GM23338 (cell line): ENCODE measurements around the gene CLNK. TPM values are rescaled to one million over a fixed set of nuclear protein-coding genes. Genes with fewer than 3 reads are reported as not detected.

Source experiments
- ATAC-seq: fragments of 200-7000 bp; cut with Tn5 transposase; 3 replicates; pipeline ENCODE4 v1.9.1; 2020
- DNase-seq: peaks from one replicate; pipeline ENCODE4 v3.0.0-alpha.2; 2015; ENCODE audit warnings: low spot score
- H2AFZ ChIP-seq: fragments of 200-600 bp; sonication (generic); 2 replicates; pipeline ENCODE4 v1.8.0; 2016; ENCODE audit warnings: antibody characterized with exemption, mild to moderate bottlenecking, moderate library complexity
- H3F3A ChIP-seq: fragments of 200-600 bp; sonication (generic); replicated peaks from 2 replicates; pipeline ENCODE4 v1.8.0; 2017; ENCODE audit warnings: antibody characterized with exemption, mixed run types, low read depth
- H3K27ac ChIP-seq: fragments of 200-600 bp; sonication (generic); 2 replicates; pipeline ENCODE4 v1.6.1; 2016; ENCODE audit warnings: low read depth
- H3K27me3 ChIP-seq: fragments of 200-600 bp; sonication (generic); 2 replicates; pipeline ENCODE4 v1.8.0; 2016; ENCODE audit warnings: mild to moderate bottlenecking, mixed run types, moderate library complexity; ENCODE audit not compliant: insufficient read depth
- H3K36me3 ChIP-seq: fragments of 200-600 bp; sonication (generic); 2 replicates; pipeline ENCODE4 v1.8.0; 2016; ENCODE audit warnings: mild to moderate bottlenecking; ENCODE audit not compliant: insufficient read depth
- H3K4me1 ChIP-seq: fragments of 200-600 bp; sonication (generic); 2 replicates; pipeline ENCODE4 v1.8.0; 2016; ENCODE audit warnings: mild to moderate bottlenecking, moderate library complexity; ENCODE audit not compliant: insufficient read depth
- H3K4me2 ChIP-seq: fragments of 200-600 bp; sonication (generic); 2 replicates; pipeline ENCODE4 v1.7.1; 2017; ENCODE audit warnings: mixed run types
- H3K4me3 ChIP-seq: fragments of 200-600 bp; sonication (generic); 2 replicates; pipeline ENCODE4 v1.6.1; 2016; ENCODE audit warnings: mixed run types
- H3K79me2 ChIP-seq: fragments of 200-600 bp; sonication (generic); replicated peaks from 2 replicates; pipeline ENCODE4 v1.8.0; 2017; ENCODE audit warnings: mild to moderate bottlenecking; ENCODE audit not compliant: insufficient read depth
- H3K9me2 ChIP-seq: fragments of 200-600 bp; sonication (generic); 2 replicates; pipeline ENCODE4 v1.8.0; 2017; ENCODE audit not compliant: insufficient read depth
- H4K20me1 ChIP-seq: fragments of 200-600 bp; sonication (generic); replicated peaks from 2 replicates; pipeline ENCODE4 v1.8.0; 2017; ENCODE audit warnings: mild to moderate bottlenecking; ENCODE audit not compliant: insufficient read depth
- H3K27ac Mint-ChIP-seq: 2 replicates; pipeline ENCODE4 v1.8.0; 2020; ENCODE audit warnings: inconsistent platforms, mild to moderate bottlenecking, moderate library complexity, mixed read lengths
- H3K27me3 Mint-ChIP-seq: 3 replicates; pipeline ENCODE4 v1.8.0; 2022; ENCODE audit warnings: low read depth, mild to moderate bottlenecking, moderate library complexity, mixed read lengths, inconsistent platforms; ENCODE audit not compliant: insufficient read depth, poor library complexity
- H3K36me3 Mint-ChIP-seq: 3 replicates; pipeline ENCODE4 v1.8.0; 2021; ENCODE audit warnings: low read depth, mild to moderate bottlenecking, inconsistent platforms, moderate library complexity, mixed read lengths
- H3K4me1 Mint-ChIP-seq: 3 replicates; pipeline ENCODE4 v1.8.0; 2020; ENCODE audit warnings: mild to moderate bottlenecking, inconsistent platforms, mixed read lengths
- H3K4me3 Mint-ChIP-seq: 3 replicates; pipeline ENCODE4 v1.8.0; 2021; ENCODE audit warnings: moderate library complexity, mild to moderate bottlenecking, inconsistent platforms, mixed read lengths
- H3K9me3 Mint-ChIP-seq: 3 replicates; pipeline ENCODE4 v1.8.0; 2020; ENCODE audit warnings: moderate library complexity, mild to moderate bottlenecking, inconsistent platforms, mixed read lengths
- CREB1 ChIP-seq: fragments of 250-450 bp; sonication (Bioruptor Pico); IDR thresholded peaks from 2 replicates; pipeline ENCODE4 v1.5.0; 2020; ENCODE audit warnings: low read depth, mild to moderate bottlenecking, moderate library complexity
- CTCF ChIP-seq, 2 experiments: fragments of 200-600 bp in 1 of 2; sonication (generic) in 1 of 2; conservative IDR thresholded peaks; 2 replicates each; pipeline versions ENCODE4 v1.5.1 to v1.6.1; 2016 to 2017; ENCODE audit warnings: antibody characterized with exemption in 2 of 2, low read depth in 2 of 2, mild to moderate bottlenecking in 2 of 2, moderate library complexity in 1 of 2
- EZH2phosphoT487 ChIP-seq: fragments of 200-600 bp; sonication (generic); IDR thresholded peaks from one replicate; pipeline ENCODE4 v1.8.1; 2018; ENCODE audit warnings: antibody characterized with exemption; ENCODE audit not compliant: unreplicated experiment
- JUNB ChIP-seq: IDR thresholded peaks from one replicate; pipeline ENCODE4 v1.6.1; 2016; ENCODE audit warnings: antibody characterized with exemption; ENCODE audit not compliant: unreplicated experiment
- POLR2AphosphoS5 ChIP-seq: IDR thresholded peaks from 2 replicates; pipeline ENCODE4 v1.6.1; 2016; ENCODE audit warnings: antibody characterized with exemption, low read depth
- STAT1 ChIP-seq: IDR thresholded peaks from one replicate; pipeline ENCODE4 v1.6.1; 2016; ENCODE audit warnings: antibody characterized with exemption; ENCODE audit not compliant: unreplicated experiment
- ZNF114 ChIP-seq: fragments of 250-450 bp; sonication (Bioruptor Pico); IDR thresholded peaks from 2 replicates; pipeline ENCODE4 v1.5.0; 2020; ENCODE audit warnings: mild to moderate bottlenecking, moderate library complexity
- ZNF331 ChIP-seq: fragments of 250-450 bp; sonication (Bioruptor Pico); IDR thresholded peaks from 2 replicates; pipeline ENCODE4 v1.5.0; 2020; ENCODE audit warnings: low read depth, mild to moderate bottlenecking, moderate library complexity
- ZNF462 ChIP-seq: fragments of 250-450 bp; sonication (Bioruptor Pico); IDR thresholded peaks from 2 replicates; pipeline ENCODE4 v1.5.0; 2020; ENCODE audit warnings: mild to moderate bottlenecking, moderate library complexity
- polyA plus RNA-seq: library from polyadenylated mRNA; unstranded; fragments of >200 nt; fragmentation: Nextera tagmentation; extraction: Ambion mirVana; gene quantifications from 2 replicates; pipeline ENCODE4 v1.2.1, GENCODE V29; 2016
- total RNA-seq: library from RNA; depleted of rRNA; stranded (reverse); fragments of >200 nt; shearing (Covaris generic); gene quantifications from 2 replicates; pipeline ENCODE4 v1.2.3, GENCODE V29; 2014

Gene CLNK
- total and polyA plus RNA-seq, 2 experiments from 2014 or later, result not detected

- 0 out of 2 replicates have a peak, but pooled peaks cover 10% of the 10 kb centered on the region for H3K9me2 ChIP-seq
- H4K20me1 ChIP-seq, result no peaks in the 10 kb centered on the region
- no peak overlapping the region for H3K4me2 ChIP-seq
- no peak overlapping the region for H3K4me3 ChIP-seq
- Mint-ChIP-seq H3K36me3 (no peaks in the 10 kb centered on the region), H3K4me1 (peaks cover 5% of the 10 kb centered on the region), H3K9me3 (no peaks in the 10 kb centered on the region), H3K27me3 (no peaks in the 10 kb centered on the region), H3K4me3 (no peak overlapping the region), H3K27ac (no peak overlapping the region)
- H3K4me1 ChIP-seq, result no peaks in the 10 kb centered on the region
- ATAC-seq (no peak), DNase-seq (no peak)
- no peaks in the 10 kb centered on the region for H3F3A ChIP-seq
- TF ChIP-seq ZNF462 (CRISPR knock-in tag), result no peak
- no peak for TF ChIP-seq STAT1
- no peak for TF ChIP-seq ZNF331
- TF ChIP-seq POLR2AphosphoS5, result no peak
- no peak for TF ChIP-seq JUNB
- no peak for TF ChIP-seq CTCF (conservative IDR thresholded peaks at IDR 0.05; ENCODE audit: low read depth in 2 of 2)
- TF ChIP-seq ZNF114 (CRISPR knock-in tag), result no peak
- TF ChIP-seq CREB1 (CRISPR knock-in tag), result no peak
- no peak for TF ChIP-seq EZH2phosphoT487
- no peak overlapping the region for H3K27ac ChIP-seq
- H3K27me3 ChIP-seq, result no peaks in the 10 kb centered on the region
- no peaks in the 10 kb centered on the region for H3K79me2 ChIP-seq
- H2AFZ ChIP-seq, result no peak overlapping the region
- H3K36me3 ChIP-seq, result no peaks in the 10 kb centered on the region
Measured at GRCh38 chr4:10706236-10706635, 21.7 kb upstream of the CLNK start.
